NCI-H146 treated with DMSO at 0.1 percent for 48 hours (cell line): ENCODE data around the gene SLCO3A1.
"Not testable (repeated sequence)": the region's sequence is repeated elsewhere in the genome, so short reads cannot be mapped to it uniquely, and the experiment has no call there.

Experiments
- DNase-seq: peaks from one replicate; lab custom pipeline; 2025; ENCODE audit not compliant: unreplicated experiment; lab: John Stamatoyannopoulos, UW

The SLCO3A1 gene

GRCh38 chr15:92184679-92185230, 331.2 kb downstream of the SLCO3A1 start:
- DNase-seq, result no peak

GRCh38 chr15:92187975-92188374, 334.5 kb downstream of the SLCO3A1 start:
- DNase-seq, result no peak

GRCh38 chr15:92189166-92189565, 335.7 kb downstream of the SLCO3A1 start:
- DNase-seq, result no peak

- no peak for DNase-seq
Observed at GRCh38 chr15:92195241-92195640, 341.7 kb downstream of the SLCO3A1 start.

GRCh38 chr15:92196342-92196741, 342.8 kb downstream of the SLCO3A1 start:
- DNase-seq, result no peak

GRCh38 chr15:92197746-92198145, 344.2 kb downstream of the SLCO3A1 start:
- DNase-seq, result no peak

- no peak for DNase-seq
Observed at GRCh38 chr15:92200891-92201290, 347.4 kb downstream of the SLCO3A1 start.

- DNase-seq, result no peak
Observed at GRCh38 chr15:92205255-92205739, 351.8 kb downstream of the SLCO3A1 start.

- not testable (repeated sequence) for DNase-seq
Observed at GRCh38 chr15:92207601-92208000, 354.1 kb downstream of the SLCO3A1 start.
